HG02852 (cell line): ENCODE results near the gene TDO2.
A peak's percentile ranks its signal among the peaks of the same experiment; 100 is the strongest.

Experiments
- ATAC-seq: cut with Tn5 transposase; IDR thresholded peaks from one replicate; pipeline ENCODE4 v1.9.1; 2021; ENCODE audit warnings: mild to moderate bottlenecking, moderate library complexity; ENCODE audit not compliant: unreplicated experiment

Gene TDO2

DNA sequence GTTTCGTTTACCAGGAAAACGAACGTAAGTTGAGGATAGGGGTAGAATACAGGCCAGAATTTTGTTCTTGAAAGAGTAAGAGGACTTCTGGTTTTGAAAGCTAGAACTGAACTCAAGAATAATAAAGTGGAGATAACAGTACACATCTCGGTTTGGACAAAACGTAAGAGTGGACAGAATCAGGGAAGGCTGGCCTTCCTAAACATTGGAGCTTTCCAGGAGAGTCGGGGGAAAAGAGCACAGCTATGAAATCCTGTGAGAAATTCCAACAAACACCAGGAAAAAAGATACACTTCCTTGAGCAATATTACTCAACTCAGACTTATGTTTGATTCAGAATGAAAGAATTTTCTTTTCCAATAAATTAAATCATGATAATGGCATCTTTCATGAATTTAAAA, 49.0 kb downstream of the TDO2 start:
- ATAC-seq = no peak

DNA sequence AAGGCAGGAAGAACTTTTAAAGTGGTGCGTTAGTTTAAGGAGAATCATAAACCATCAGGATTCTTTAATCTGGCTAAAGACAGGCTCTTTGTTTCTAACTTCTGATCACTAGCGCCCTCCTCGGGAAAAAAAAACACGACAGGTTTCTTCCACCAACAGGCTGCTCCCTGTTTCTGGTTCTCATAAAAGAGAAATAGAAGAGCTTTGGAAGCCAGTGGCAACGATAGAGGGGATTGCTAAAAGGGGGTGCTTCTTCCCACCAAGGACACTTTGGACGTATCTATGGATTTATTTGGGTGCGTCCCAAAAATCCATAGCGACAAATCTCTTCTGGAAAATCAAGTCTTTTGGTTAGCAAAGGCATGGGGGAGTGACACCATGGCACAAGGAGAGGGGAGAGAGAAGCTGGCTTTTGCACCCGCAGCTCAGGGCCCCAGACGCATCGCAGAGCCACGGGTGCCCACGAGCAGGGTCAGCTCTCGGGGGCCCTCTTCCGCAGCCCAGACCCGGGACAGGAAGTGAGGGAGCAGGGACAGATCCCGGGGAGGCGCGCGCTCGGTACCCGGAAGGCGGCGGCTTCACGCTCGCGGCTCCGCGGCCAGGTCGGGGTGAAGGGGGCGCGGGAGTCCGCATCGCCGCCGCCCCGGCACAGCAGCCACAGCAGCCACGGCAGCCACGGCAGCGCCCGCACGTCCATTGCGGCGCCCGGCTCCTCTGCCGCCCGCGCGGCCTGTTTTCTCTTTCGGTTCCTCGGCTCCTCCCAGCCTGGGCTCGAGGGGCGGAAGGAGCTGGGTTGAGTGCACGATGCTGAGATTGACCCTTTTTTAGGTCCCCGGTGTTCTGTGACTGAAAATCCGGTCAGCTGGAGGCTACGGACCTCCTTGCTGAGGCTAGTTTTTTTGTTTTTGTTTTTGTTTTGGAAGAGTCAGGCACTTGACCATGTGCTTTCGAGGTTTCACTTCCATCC, 49.9 kb downstream of the TDO2 start, which contains the start of gene CTSO:
Gene CTSO, minus strand, starts transcription at position 716 of the 967 bp plus-strand sequence. Its CDS starts 19 bp downstream, at position 697.
- ATAC-seq = peak; percentile 94

DNA sequence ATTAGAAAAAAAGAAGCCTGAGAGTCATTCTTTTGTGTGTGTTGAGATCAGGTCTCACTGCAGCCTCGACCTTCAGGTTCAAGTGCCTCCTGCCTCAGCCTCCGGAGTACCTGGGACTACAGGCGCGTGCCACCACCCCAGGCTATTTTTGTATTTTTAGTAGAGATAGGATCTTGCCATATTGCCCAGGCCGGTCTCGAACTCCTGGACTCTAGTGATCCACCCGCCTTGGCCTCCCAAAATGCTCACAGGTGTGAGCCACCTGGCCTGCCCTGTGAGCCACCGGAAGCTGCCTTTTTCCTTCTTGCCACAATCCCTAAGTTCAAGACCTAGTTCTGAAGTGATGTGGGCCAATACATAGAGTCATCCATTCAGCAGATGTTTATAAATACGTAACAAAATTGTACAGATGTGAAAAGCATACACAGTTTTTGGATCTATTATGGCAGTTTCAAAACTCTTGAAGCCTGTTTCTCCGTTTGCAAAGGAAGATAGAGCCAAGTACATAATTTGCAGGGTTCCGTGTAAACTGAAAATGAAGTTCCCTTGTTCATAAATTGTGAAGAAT, 50.7 kb downstream of the TDO2 start:
- no peak for ATAC-seq

DNA sequence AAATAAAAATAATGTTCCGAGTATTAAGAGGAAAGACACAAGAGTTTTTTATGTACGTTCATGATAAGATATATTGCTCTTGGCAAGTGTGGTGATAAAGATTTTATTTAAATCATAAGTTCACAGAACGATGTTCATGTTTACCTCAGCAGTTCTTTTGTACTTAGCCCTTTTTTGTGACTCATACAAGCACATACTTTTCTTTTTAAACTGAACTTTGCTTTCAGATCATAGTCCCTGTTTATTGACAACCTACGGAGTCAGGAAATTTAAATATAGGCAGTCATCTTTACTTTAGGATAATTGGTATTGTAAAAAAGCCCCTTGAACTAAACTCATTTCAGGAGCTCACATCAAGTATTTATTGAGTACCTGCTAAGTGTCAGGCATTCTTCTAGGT, 51.4 kb downstream of the TDO2 start:
- no peak for ATAC-seq

DNA sequence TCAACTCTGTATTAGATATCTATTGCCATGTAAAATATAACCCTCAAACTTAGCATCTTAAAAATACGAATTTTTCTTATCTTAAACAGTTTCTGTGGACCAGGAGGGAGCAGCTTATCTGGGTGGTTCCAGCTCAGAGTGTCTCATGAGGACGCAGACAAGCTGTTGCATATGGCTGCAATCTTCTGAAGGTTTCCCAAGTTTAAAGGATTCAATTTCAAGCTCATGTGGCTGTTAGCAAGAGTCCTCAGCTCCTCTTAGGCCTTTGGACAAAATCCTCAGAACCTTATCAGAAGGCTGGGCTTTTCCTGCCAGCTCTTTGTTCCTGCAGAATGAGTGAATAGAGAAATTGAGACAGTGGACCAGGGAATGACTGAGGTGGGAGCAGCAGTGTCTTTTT, 53.0 kb downstream of the TDO2 start:
- ATAC-seq = no peak

DNA sequence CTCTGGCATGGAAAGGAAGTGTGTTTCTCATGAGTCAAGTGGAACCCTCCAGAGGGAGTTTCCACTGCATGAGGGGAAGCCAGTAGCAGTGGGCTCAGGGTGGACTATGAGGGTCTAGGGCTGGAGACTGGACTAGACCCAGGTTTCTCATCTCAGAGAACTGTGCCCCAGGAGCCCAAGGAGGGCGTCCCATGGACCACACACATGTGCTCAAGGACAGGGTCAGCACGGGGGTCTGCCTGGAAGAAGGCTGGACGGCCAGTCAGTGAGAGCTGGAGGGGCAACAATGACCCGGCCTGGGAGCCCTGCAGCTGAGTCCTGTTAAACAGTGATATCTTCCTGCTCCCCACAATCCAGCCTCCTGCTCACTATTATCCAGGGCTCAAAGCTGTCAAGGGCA, 55.9 kb downstream of the TDO2 start:
- ATAC-seq = no peak

DNA sequence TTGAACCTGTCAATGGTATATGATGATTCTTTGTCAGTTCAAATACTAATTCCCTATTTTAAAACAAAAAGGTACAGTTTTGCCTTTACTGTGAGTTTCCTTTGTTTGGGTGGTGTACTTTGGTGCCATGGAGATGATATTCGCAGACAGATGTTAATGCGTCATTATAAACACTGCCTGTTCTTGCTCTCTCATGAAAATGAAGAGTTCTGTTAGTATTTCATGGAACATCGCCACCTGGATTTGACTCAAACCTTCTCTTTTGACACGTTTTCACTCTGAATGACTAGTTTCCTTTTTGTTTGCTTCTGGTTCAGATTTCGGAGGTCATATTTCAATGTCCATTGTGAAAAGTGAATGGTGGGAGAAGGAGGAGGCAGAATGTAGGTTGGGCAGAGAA, 57.0 kb downstream of the TDO2 start:
- ATAC-seq = no peak

DNA sequence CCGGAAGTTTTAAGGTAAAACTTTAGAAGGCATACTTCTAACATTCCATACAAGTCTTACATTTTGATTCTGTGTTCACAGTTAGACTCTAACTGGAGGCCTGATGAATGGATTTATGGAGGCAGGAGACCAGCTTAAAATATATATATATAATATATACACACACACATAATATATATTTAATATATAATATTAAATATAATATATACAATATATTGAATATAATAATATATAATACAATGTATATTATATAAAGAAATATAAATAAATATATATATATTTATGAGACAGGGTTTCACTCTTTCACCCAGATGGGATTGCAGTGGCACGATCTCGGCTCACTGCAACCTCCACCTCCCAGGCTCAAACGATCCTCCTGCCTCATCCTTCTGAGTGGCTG, 58.1 kb downstream of the TDO2 start:
- ATAC-seq = no peak

DNA sequence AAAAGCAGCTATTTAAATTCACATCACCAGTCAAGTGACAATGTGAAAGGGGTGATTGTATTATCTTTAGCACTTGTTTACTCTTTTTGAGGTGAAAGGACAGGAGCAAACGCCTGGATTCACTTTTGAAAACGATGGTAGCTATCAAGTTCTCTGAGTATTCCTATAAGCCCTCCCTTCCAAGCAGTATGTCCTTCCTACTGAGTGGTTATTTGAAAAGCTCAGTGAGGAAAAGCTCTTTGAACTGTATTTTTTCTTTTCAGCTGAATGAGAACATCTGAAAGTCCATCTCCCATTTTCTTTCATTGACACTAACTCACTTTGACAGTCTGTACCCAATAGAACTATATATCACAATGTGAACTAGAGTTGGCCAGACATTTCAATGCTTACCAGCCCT, 59.3 kb downstream of the TDO2 start:
- ATAC-seq = no peak

DNA sequence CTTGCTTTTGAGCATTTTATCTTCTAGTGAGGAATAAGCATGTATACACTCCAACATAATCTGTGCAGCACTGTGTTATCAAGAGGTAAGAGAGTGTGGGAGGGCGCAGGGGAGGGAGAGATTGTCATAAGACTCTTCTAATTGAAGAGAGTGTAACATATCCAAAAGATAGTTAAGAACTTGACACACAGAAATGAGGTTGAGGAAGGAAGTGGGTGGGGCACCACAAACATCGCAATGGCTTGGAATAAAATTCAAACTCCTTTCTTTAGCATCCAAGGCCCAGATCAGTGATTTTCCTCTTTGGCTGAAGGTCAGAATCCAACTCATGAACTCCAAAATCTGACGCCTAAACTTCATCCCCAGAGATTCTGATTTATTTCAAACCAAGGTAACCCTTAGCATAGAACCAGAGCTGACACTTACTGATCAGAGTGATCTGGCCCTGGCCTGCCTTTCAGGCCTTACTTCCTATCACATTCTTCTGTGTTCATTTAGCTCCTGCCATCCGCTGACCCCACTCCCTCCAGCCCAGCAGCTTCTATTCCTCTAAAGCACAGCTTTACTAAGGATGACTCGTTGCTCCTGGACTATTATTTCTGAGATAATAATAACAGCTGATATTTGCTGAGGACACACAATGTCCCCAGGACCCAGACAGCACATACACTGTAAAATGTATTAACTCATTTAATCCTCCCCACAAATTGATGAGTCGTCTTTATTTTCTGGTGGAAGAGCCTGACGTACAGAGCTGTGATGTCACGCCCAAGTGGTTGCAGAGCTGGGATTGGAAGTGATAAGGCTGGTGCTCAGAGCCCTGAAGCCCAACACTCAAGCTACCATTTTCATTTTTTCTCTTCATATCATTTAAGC, 60.8 kb downstream of the TDO2 start:
- no peak for ATAC-seq

DNA sequence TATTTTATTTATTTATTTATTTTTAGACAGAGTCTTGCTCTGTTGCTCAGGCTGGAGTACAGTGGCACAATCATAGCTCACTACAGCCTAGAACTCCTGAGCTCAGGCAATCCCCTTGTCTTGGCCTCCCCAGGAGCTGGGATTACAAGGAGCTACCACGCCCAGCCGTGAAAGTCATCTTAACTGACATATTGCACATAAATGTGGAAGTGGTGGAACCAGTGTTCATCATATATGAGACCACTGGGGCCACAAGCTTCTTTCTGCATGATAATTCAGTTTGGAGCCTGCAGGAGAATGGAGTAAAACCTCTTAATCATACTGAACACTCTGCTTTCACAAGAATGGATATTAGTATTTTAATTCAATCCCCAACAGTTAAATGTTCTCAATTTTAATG, 62.7 kb downstream of the TDO2 start:
- no peak for ATAC-seq

DNA sequence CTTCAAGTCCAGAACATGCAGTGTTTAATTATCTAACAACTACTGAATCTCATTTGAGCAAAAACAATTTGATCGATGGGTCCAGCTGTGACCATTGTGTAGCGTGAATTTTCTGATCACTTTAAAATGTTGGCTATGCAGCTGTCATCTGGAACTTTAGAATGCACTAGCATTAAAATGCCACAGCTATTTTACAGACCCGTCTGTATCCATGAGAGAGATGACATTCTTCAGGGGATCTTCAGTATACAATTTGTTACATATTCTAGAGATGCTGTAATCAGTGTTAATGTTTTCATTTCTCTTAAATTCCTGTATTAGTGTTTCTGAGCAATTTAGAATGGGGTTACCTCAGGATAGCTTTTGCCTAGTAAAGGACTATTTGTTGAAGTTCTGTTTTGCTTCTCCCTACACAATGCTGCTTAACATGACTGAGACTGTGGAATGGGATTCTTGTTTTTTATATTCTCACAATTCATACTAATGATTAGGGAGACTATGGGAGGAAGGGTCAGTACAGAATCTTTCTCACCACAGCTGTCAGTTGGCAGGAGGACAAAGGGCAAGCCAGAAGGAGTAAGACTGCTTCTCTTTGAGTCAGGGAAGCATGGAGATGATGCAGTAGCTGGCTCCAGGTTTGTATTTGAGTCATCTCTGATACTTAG, 63.4 kb downstream of the TDO2 start:
- no peak for ATAC-seq
